GM18873 (cell line): ENCODE data around the gene SEPTIN1.
"Not testable (repeated sequence)": the region's sequence is repeated elsewhere in the genome, so short reads cannot be mapped to it uniquely, and the experiment has no call there.

Source experiments
- ATAC-seq: cut with Tn5 transposase; IDR thresholded peaks from one replicate; pipeline ENCODE4 v1.9.1; 2021; ENCODE audit warnings: mild to moderate bottlenecking, moderate library complexity, moderate number of reproducible peaks; ENCODE audit not compliant: unreplicated experiment, low FRiP score

The SEPTIN1 gene

DNA sequence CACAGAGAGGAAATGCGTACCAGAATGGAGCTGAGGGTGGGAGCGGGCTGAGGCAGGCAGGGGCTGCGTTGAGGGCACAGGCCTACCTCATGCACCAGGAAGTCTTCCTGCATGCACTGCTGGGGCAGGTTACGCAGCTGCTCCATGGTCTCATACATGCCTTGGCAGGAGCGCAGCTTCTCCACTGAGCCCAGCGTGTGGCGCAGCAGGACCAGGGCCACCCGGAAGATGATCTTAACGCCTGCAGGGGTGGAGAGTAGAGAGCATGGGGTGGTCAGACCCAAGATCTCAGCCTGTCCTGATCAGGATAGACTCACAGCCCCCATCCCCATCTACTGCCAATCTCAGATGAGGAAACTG, 23.8 kb downstream of the SEPTIN1 start:
- ATAC-seq, result no peak

- no peak for ATAC-seq
Measured at GRCh38 chr16:30357715-30358576, 24.4 kb downstream of the SEPTIN1 start.

- ATAC-seq, result no peak
Measured at GRCh38 chr16:30357085-30357714, 25.2 kb downstream of the SEPTIN1 start.

DNA sequence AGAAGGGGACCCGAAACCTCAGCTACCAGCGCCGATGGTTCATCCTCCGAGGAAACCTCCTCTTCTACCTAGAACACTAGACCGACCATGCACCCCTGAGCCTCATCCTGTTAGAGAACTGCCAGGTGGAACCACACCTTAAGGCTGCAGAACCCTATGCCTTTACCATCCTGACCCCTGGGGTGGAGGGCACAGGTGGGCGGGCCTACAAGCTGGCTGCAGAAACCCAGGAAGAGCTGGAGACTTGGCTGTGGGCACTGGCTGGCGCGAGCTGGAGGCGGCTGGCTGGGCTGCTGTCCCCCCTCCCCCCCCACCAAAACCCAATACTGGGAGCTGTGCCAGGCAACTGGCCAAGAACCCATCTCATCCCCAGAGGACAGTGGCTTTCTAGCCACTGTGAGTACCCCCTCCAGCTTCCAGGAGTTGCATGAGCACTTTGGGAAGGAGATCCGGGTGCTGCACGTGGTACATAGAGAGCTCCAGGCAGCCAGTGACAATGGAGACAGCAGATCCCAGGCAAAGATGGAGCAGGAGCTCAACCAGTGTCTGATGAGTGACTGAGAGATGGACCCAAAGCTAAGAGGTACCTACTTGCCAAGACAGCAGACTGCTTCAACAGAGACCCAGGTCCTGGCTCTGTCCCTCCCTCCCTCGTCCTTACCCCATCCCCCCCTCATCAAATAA, 25.8 kb downstream of the SEPTIN1 start:
- no peak for ATAC-seq

GRCh38 chr16:30355954-30356308, 26.4 kb downstream of the SEPTIN1 start:
- ATAC-seq, result no peak

DNA sequence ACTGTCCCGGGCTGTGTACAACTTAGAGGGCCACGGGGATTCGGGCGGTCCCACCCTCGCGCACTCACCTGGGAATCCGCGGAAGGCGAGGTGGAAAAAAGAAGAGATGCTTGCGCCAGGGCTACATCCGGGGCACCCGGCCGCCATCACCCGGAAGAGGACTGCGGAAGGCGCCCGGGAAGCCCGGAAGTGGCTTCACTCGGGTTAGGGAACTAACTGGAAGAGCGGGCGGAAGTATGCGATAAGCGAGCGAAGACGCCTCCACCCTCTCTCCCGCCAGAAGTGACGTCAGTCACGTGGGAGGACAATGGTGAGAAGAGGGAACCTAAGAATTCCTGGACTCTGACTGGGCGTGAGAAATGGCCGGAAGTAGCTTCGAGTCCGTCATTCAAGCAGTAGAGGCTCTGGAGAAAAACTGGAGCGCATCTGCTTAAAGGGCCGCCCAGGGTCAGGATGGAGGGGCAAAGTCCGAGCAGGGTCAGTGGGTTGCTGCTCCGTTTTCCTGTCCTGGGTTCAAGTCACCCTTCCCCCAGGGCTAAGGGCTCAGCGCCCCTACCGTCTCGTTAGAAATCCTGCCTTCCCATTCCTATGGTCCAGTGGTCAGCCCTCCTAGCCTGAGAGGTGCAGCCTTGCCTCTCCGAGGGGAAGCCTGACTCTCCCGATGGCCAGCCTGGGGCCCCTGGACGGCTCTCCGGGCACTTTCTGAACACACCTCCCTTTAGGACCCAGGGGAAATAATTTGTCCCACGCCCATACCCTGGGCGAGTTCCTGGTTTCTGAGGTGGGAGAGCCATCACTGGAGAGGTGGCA, 27.0 kb downstream of the SEPTIN1 start, which contains the start of gene CD2BP2:
Gene CD2BP2, minus strand, starts transcription at position 165 of the 810 bp plus-strand sequence. CDS start 627 bp downstream, outside the sequence.
- ATAC-seq, result peak; percentile 38

GRCh38 chr16:30354423-30355143, 27.8 kb downstream of the SEPTIN1 start:
- peak; percentile 0 for ATAC-seq

DNA sequence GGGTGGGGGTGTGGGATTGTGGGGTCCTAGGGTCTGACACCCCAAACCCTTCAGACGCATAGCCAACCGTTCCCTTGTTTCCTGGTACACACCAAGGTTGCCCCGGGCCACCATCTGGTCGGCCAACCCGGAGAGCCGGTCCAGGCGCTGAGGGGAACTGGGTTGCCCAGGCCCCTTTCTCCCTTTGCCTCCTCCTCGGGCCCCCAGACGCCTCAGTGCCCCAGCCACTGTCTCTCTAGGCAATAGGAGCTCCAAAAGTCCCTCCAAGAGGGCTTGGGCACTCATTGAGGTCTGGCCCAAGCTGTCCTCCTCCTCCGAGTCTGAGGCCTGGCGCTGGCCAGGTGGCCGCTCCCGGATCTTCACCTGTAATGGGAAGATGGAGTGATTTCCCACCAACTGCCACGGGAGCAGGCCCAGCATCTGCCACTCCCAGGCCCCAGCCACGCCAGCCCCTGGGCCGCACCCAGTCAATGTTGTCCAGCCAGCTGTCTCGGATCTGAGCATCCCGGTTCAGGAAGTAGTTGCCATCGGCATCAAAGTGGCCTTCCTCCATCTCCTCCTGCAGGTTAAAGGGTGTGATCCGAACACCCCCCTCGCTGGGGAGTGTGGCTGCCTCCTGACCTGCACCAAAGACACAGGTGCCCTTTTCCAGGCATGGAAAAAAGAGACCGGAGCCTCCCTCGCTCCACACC, 28.8 kb downstream of the SEPTIN1 start:
- ATAC-seq, result no peak

DNA sequence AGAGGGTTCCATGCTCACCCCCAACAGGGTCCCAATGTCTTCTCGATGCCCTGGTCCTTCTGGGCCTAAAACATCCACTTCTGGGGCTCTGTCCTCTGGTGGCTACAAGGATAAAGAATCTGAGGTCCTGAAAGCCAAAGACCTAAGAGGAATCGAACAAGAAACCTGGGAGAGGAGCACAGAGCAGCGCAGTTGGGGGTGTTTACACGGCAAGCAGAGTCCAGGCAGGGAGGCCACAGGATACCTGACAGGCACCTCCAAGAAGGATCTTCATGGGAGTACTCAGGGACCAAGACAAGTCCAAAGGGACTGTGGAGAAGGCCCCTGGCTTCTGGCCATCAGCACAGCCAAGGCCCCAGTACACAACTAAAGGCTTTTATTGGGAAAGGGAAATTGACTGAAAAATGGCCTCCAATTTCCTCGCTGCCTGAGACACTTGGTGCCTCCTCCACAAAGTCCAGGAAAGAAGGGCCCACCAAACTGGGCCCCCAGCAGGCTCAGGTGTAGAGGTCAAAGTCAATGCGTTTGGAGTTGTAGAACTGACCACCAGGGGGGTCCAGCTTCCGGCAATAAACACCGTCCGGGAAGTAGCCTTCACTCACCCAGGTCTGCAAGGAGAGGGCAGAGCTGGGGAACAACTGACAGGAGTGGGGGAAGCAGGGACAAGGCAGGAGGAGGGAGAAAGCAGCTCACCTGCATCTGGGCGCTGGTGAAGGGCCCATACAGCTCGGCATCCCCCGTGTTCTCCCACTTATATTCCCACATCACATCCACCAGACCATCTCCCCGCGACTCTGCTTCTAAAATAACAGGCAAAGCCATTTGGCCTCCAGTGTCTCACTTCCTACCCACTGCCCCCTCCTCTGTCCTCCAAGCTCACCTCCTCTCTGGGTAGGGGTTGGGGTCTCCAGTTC, 29.6 kb downstream of the SEPTIN1 start:
- ATAC-seq, result no peak

DNA sequence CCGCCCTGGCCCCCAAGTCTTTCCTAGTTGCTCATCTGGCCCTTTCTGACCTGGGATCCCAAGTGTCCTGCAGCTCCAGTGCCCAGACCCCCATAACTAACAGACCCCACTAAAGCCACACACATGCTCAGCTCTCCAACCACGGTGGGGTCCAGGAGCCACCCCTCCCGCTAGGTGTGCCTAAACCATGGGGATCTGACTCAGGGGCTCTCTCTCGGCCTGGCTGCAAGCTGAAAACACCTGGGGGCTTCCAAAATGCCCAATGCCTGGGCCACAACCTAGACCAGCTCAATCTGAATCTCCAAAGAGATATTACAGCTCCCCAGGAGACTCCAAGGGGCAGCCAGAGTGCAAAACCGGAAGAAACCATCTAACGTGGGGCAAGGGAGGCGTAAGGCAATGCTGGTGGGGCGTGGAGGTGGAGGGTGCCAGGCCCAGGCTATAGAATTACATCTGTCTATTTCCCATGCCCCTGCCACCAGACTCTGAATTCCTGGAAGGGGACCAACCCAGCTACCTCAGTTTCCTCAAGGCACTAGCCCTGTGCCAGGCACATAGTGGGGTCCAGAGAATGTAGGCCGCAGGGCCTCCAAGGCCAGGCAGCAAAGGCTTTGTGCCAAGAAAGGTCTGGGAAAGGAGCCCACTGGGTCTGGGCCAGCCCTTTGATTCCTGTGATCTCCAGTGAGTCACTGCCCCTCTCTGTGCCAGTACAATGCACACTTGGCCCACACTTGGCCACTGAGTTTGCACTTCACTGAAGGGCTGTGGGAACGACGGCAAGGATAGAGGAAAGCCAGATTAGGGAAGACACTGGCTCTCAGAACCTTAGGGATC, 30.6 kb downstream of the SEPTIN1 start:
- no peak for ATAC-seq

- no peak for ATAC-seq
Measured at GRCh38 chr16:30351001-30351441, 31.3 kb downstream of the SEPTIN1 start.

DNA sequence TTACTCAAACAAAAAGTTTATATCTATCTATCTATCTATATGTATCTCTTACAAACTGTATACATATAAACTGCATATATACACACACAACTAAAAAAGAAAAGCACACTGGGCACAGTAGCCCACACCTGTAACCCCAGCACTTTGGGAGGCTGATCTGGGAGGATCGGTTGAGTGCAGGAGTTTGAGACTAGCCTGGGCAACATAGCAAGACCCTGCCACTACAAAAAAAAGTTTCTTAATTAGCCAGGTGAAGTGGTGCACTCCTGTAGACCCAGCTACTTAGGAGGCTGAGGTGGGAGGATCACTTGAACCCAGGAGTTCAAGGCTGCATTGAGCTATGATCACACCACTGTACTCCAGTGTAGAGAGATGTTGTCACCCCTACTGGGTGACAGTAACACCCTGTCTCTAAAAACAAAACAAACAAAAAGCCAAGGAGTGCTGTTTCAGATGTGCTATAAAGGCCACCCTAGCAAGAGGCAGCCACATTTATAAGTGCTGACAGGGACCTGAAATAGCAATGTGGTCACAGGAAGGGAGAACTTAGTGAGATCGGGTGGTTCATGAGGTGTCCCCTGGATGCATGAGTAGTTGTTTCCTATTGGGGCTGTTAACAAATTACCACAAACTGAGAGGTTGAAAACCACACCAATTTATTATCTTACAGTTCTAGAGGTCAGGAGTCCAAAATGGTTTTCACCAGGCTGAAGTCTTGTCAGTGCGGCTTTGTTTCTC, 32.1 kb downstream of the SEPTIN1 start:
- ATAC-seq, result no peak

- no peak for ATAC-seq
Measured at GRCh38 chr16:30349675-30350074, 32.7 kb downstream of the SEPTIN1 start.

DNA sequence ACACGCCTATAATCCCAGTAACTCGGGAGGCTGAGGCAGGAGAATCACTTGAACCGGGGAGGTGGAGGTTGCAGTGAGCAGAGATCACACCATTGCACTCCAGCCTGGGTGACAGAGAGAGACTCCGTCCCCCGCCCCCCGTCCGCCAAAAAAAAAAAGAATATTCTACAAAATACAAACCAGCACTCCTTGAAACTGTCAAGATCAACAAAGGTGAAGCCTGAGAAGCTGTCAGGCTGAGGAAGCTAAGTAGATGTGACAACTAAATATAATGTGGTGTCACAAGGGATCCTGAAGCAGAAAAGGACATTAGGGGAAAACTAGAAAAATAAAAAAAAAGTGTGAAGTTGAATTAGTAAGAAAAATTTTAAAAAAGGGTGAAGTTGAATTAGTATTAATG, 33.4 kb downstream of the SEPTIN1 start:
- no peak for ATAC-seq

DNA sequence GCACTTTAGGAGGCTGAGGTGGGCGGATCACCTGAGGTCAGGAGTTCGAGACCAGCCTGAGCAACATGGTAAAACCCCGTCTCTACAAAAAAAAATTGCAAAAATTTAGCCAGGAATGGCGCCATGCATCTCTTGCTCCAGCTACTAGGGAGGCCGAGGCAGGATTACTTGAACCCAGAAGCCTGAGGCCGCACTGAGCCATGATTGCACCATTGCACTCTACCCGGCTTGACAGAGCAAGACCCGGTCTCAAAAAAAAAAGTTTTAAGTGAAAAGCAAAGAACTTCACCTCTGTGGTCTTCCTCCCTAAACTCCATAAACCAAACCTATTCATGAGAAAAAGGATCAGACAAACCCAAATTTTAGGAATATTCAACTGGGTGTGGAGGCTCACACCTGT, 34.2 kb downstream of the SEPTIN1 start:
- no peak for ATAC-seq

DNA sequence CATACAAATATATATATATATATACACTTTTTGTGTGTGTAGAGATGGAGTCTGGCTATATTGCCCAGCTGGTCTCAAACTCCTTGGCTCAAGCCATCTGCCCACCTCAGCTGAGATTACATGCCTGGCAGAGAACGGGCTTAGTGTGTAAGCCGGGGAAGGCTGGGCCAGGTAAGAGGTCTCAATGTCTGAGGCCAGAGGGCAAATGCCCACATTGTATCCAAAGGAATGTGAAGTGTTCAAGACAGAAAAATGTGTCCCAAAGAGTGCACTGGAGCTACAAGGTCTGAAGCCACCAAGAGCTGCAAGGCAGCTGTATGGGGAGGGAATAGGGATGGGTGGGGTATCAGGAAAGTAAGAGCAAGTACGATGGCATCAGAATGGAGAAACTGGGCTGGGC, 36.1 kb downstream of the SEPTIN1 start:
- ATAC-seq, result no peak

- not testable (repeated sequence) for ATAC-seq
Measured at GRCh38 chr16:30343491-30343820, 38.9 kb downstream of the SEPTIN1 start.
